ENCODE results near the gene ZAP70.

ZAP70 gene

DNA sequence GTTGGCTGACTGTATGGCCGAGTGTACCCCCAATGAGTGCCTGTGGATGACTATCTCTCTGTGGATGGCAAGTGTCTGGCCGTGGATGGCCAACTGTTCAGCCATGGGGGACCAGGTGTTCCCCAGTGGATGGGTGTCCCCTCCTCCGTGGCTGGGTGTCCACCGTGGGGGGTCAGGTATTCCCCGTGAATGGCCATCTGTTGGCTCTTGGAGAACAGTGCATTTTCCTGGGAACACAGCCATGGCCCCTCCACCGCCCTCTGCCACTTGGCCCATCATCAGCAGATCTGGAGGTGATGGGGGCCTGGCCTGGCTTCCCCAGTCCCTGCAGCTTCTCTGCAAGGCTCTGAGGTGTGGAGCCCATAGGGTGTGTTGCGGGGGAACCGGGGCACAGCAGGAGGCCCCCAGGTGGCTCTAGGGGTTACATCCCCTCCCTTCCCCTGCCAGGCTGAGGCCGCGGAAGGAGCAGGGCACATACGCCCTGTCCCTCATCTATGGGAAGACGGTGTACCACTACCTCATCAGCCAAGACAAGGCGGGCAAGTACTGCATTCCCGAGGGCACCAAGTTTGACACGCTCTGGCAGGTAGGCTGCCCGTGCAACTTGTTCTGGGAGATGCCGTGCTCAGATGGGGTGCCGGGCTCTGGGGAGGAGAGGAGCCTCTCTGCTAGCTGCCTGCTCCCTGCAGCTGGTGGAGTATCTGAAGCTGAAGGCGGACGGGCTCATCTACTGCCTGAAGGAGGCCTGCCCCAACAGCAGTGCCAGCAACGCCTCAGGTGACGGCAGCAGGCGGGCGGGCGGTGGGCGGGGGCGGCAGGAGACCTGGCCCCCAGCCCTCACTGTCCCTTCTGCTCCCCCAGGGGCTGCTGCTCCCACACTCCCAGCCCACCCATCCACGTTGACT is 19.3 kb downstream of the ZAP70 start:
- no peak for DNase-seq (ENCODE audit: low read depth in 1 of 2, low spot score in 1 of 2)

DNA sequence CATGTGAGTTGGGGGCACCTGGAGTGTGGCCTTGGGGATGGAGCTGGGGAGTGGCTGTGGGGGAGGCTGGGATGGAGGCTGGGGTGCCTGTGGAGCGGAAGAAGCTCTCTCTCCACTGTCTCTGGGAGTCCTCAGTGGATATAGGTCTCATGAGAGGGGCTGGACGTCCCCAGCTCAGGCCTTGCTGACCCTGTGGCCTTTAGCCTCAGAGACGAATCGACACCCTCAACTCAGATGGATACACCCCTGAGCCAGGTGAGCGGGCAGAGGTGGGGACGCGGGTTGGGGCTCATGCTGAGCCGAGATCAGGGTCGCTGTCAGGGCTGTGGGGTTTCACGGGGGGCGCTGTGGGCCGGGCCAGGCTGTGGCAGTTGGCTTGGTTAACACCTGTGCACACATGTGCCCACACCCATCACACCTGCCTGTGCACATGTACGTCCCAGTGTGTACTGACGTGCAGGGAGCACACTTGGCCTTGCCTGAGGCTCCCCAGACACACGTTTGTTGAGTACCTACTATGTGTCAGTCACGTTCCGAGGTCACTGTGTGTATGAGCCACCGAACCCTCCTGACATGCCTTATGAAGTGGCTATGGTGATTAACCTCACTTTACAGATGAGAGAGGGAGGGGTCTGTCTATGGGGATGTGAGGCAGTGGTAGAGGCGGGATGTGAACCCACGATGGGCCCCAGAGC is 20.1 kb downstream of the ZAP70 start:
- DNase-seq (ENCODE audit: low read depth in 1 of 2, low spot score in 1 of 2), result no peak

DNA sequence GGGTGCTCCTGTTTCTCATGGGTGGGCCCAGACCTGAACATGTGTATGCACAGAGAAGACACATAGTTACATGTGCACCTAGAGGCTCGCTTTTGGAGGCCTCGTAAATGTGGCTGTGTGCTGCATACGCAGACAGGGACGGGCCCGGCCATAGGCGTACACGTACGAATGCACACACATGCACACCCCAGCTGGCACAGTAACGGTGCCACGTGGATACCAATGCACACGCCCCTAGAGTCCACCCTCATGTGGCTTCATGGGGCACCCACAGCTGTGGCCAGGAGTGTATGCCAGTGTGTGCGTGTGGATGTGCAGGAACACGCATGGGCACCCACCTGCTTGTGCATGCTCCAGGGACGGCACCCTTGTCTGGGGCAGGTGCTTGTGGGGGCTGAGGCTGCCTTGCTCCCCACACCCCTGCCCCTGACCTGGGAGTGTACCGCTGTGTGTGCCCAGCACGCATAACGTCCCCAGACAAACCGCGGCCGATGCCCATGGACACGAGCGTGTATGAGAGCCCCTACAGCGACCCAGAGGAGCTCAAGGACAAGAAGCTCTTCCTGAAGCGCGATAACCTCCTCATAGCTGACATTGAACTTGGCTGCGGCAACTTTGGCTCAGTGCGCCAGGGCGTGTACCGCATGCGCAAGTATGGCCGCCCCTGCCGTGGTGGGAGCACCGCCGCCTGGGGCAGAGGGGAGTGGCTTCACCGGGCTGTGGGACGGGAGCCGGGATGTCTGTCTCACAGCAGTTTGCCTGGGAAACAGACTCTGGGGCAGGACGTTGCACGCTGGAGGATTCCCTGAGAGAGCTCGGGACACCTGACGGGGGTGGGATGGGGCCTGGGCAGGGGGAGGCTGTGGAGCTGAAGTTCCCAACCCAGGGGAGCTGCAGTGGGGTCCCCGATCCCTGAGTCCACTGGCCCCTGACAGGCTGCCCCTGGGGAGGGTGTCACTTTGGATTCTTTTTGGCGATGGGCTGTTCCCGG is 21.0 kb downstream of the ZAP70 start:
- no peak for DNase-seq (ENCODE audit: low read depth in 1 of 2, low spot score in 1 of 2)

DNA sequence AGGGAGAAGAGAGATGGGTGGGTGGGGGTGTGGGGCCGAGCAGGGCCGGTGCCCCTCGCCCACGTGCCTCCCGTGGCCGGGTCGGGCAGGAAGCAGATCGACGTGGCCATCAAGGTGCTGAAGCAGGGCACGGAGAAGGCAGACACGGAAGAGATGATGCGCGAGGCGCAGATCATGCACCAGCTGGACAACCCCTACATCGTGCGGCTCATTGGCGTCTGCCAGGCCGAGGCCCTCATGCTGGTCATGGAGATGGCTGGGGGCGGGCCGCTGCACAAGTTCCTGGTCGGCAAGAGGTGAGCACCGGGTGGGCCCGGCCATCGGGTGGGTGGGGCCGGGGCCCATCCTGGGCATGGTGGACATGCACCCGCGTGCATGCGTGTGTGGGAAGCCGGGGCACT is 21.8 kb downstream of the ZAP70 start:
- DNase-seq (ENCODE audit: low read depth in 1 of 2, low spot score in 1 of 2), result no peak

DNA sequence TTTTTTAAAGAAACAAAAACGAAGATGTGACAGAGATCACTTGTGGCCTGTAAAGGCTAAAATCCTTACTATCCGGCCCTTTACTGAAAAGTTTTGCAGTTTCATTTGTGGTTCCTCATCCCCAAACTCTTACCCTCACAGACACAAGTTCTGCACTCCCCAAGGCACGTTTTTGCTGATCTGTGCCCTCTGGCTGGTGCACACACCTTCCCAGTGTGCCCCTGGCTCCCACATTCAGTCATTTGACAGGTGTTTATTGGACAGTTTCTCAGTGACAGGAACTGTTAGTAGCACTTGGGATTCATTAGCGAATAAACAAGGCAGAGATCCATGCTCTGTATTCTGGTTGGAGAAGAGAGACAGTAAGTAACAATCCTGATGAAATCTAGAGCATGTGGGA is 22.8 kb downstream of the ZAP70 start:
- DNase-seq (ENCODE audit: low read depth in 1 of 2, low spot score in 1 of 2), result no peak

DNA sequence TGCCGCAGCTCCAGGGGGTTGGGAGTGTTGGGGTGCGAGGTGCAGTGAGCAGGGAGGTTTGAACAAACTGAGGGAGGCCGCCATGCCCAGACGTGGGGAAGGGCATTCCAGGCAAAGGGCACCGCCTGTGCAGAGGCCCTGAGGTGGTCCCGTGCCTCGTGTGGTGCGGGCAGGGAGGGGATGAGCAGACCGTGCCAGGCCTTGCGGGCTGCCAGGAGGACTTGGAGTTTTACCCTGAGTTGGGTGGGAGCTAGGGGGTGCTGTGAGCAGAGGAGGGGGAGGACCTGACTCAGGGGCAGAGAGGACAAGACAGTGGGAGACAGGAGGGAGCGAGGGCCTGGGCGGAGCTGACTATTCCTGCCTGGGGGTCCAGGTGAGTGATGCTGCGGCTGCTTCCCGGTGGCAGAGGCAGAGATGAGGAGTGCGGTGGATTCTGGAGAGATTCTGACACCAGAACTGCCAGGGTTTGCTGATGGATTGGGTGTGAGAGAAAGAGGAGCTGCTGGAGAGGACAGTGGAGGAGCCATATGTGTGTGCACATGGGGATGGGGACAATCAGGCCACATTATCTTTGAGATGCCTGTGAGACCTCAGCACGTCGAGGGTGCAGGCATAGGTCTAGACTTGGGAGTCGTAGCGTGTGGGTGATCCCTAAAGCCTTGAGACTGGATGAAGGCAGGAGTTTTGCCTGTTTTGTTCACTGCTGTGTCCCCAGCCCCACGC is 23.4 kb downstream of the ZAP70 start:
- no peak for DNase-seq (ENCODE audit: low read depth in 1 of 2, low spot score in 1 of 2)

DNA sequence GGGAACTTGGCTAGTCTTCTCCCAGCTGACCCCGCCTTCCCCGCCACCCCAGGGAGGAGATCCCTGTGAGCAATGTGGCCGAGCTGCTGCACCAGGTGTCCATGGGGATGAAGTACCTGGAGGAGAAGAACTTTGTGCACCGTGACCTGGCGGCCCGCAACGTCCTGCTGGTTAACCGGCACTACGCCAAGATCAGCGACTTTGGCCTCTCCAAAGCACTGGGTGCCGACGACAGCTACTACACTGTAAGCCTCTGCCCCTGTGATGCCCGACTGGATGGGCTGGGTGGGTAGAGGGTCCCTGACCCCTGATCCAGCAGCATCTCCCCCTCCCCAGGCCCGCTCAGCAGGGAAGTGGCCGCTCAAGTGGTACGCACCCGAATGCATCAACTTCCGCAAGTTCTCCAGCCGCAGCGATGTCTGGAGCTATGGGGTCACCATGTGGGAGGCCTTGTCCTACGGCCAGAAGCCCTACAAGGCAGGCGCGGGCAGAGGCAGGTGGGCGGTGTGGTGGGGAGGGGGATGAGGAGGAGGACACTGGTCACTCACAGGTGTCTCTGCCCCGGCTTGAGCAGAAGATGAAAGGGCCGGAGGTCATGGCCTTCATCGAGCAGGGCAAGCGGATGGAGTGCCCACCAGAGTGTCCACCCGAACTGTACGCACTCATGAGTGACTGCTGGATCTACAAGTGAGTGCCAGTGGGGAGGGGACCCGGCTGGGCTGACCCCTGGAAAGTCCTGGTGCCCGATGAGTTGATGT is 24.2 kb downstream of the ZAP70 start:
- no peak for DNase-seq (ENCODE audit: low read depth in 1 of 2, low spot score in 1 of 2)

DNA sequence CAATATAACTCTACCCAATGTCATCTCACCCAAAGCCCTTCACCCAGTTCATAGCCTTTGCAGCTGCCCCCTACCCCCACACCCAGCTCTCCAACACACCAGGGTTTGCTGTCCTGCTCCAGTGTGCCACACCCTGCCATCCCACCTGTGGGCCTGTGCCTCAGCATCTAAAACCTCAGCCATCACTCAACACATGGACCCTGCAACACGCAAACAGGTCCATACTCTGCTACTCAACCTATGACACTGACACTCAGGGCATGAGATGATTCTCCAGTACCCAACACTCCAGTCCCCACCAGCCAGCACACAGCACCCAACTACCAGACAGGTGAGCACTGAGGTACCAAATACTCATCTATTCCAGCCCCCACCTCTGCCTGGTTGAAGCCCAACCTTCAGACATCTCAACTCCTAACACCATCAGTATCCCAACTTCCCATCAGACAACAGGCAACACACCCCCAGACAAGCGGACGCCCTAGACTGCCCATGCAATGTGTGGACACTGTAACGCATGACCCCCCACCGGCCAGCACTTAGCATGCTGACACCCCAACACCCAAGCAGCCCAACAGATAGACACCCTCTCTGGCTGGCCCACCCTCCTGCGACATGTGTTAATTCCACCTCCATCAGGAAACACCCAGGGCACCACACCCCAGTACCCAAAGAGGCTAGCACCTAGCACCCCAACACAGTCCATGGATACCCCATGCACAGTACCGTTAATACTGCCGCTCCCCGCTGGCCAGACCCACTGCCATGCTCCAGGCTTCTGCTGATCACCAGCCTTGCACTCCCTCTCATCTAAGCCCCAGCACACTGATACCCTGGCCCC is 25.0 kb downstream of the ZAP70 start:
- DNase-seq (ENCODE audit: low read depth in 1 of 2, low spot score in 1 of 2), result no peak

DNA sequence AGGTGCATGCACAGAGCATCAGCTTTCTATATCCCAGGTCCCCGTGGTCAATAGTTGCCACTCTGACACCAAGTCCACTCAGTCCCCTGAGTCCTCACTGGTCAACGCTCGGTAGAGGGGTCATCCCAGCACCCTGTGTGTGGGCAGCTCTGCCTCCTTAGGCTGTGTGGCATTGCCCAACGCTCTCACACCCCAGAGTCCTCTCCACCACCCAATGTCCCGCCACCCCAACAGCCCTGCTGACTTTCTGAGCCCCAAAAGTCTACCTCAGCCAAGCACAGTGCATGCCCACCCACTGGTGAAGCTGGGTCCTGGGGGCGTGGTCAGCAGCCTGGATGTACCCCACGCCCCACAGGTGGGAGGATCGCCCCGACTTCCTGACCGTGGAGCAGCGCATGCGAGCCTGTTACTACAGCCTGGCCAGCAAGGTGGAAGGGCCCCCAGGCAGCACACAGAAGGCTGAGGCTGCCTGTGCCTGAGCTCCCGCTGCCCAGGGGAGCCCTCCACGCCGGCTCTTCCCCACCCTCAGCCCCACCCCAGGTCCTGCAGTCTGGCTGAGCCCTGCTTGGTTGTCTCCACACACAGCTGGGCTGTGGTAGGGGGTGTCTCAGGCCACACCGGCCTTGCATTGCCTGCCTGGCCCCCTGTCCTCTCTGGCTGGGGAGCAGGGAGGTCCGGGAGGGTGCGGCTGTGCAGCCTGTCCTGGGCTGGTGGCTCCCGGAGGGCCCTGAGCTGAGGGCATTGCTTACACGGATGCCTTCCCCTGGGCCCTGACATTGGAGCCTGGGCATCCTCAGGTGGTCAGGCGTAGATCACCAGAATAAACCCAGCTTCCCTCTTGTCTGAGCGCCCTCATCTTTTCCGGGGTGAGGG is 25.9 kb downstream of the ZAP70 start:
- DNase-seq (ENCODE audit: low read depth in 1 of 2, low spot score in 1 of 2), result no peak

DNA sequence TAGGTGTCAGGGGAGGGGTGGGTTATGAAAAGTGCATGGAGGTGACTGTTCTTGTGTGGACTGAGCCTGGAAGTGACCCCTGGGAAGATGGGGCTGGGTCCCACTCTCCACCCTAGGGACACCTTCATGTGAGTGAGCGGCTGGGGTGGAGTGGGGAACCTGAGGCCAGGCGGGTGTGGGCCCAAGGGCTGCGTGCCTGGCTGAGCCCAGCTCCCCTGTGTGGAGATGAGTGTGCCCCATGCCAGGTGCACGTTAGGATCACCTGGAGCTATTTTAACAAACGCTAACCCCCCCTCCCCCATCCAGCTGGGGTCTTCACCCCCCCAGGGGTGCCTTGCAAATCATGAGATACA is 26.5 kb downstream of the ZAP70 start:
- no peak for DNase-seq (ENCODE audit: low read depth in 1 of 2, low spot score in 1 of 2)

DNA sequence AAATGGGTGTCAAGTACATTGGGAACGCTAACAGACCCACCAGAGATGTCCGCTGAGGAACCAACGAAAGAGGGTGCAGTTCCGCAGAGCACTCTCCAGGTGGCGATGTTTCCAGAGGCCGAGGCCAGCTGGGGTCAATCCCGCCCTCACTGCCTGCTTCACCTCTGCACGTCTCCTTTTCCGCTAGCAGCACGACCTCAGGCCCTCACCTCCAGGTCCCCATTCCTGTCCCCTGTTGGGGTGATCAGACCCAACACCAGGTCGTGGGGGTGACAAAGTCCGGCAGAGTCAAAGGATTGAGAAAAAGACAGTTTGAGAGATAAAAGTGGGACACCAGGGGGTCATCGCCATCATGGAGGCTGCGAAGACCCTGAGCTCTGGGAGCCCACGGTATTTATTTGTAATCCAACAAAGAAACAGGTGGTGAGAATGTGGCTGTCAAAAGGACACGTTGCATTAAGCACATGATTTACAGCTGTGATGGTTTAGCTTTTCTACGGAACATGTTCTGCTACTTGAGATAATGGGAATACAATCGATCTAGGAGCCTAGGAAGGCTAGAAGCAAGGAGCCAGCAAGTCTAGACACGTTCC is 27.3 kb downstream of the ZAP70 start:
- no peak for DNase-seq (ENCODE audit: low read depth in 1 of 2, low spot score in 1 of 2)

DNA sequence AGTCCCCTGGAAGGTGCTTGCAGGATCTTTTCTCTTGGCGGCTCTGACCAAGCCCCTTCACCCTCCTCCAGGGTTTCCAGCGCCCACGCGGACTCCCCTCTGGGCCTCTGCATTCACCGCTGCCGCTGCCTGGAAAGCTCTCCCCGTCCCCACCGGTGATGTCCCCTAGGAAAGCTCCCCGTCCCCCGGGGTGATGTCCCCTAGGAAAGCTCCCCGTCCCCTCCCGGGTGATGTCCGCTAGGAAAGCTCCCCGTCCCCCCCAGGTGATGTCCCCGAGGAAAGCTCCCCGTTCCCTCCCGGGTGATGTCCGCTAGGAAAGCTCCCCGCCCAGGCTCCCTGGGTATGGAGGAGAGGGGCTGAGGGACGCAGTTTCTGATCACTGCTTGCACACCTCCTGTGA is 27.9 kb downstream of the ZAP70 start:
- no peak for DNase-seq (ENCODE audit: low read depth in 1 of 2, low spot score in 1 of 2)

DNA sequence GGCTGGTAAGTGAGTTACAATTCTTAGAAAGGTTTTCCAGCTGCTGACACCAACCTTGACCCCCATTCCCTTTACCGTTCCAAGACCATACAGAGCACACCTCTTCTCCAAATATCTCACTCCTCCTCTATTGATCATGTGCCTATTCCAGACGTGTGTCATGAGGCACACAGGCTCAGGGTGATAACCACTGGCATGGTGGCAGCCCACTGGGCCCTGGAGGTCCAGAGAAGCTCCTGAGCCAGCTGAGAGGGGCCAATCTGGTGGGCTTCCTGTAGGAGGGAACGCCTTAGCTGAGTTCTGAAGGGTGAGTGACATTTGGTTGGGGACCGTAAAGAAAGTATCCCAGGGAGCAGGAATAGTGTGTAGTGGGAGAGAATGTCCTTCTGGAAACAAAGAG is 28.3 kb downstream of the ZAP70 start:
- no peak for DNase-seq (ENCODE audit: low read depth in 1 of 2, low spot score in 1 of 2)

DNA sequence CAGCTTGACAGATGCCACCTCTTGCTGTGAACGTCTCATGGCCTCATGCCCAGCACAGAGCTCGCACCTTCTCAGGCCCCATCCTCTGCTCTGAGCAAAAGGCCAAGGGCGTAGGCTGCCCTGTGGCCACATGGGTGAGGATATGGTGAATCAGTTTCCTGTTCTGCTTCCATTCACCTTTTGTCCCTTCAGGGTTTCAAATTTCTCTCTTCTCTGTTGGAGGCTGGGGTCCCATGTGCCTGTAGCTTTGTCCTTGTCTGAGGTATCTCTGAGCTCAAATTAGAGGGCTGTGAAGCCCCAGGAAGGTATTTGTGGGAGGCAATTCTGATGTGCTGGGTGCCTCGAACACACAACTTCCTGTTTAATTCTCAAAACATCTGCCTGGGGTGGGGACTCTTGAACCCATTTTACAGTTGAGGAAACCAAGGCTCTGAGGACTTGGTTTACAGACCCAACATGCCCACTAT is 29.0 kb downstream of the ZAP70 start:
- DNase-seq (ENCODE audit: low read depth in 1 of 2, low spot score in 1 of 2), result no peak

DNA sequence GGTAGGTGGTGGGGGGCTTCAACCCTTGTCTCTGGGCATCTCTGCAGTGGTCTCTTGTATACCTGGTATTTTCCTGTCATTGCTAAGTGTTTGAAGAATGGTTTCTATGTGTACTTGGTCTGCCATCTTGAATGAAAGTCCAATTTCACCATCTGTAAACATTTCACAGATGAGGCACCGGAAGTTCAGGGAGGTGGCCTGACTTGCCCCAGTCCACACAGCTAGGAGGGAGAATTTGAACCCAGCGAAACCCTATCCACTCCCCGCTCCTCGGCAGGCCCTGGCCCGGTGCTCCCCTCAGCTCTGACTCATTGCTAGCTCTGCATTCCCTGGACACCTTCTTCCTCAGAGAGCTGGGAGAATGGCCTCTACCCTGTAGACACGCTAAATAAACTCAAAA is 30.5 kb downstream of the ZAP70 start:
- no peak for DNase-seq (ENCODE audit: low read depth in 1 of 2, low spot score in 1 of 2)

DNA sequence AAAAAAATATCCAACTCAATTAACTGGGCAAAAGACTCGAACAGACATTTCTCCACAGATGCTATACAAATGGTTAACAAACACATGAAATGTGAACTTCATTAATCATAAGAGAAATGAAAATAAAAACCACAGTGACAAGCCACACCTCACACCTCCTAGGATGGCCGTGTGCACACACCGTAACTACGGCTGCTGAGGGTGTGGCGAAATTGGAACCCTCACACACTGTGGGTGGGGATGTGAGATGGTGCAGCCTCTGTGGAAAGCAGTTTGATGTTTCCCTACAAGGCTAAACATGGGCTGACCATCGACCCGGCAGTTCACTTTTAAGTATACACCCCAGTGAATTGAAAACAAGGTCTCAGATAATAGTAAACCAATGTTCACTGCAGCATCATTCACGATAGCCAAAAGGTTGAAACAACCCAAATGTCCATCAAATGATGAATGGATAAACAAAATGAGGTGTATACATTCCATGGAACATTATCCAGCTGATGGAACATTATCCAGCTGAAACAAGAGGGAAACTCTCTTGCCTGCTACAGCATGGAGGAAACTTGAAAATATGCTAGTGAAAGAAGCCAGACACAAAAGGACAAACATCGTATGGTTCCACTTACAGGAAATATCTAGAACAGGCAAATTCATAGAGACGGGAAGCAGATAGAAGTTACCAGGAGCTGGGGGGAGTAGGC is 32.2 kb downstream of the ZAP70 start:
- DNase-seq (ENCODE audit: low read depth in 1 of 2, low spot score in 1 of 2), result peak in 1 of 2 donors; percentile 20

DNA sequence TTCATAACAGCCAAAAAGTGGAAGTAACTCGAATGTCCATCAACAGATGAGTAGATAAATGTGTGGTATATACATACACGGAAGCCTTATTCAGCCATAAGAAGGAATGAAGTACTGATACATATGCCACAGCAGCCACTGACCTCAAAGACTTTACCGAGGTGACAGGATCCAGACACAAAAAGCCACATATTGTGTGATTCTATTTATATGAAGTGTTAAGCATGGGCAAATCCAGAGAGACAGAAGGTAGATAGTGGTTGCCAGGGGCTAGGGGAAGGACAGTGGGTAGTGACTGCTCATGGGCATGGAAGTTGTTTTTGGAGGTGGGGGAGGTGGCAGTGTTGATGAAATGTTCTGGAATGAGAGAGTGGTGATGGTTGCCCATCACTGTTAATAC is 33.9 kb downstream of the ZAP70 start:
- DNase-seq (ENCODE audit: low read depth in 1 of 2, low spot score in 1 of 2), result no peak

Data from stimulated activated CD4-positive, alpha-beta T cell treated with anti-CD3 and anti-CD28 coated beads, Interleukin-15, amount 100 ng/mL, for 1 hour (primary cell).